Measurements from ENCODE around the gene IDS. TPM values are rescaled to one million over a fixed set of nuclear protein-coding genes. Genes with fewer than 3 reads are reported as not detected.
"Not testable (repeated sequence)": the region's sequence is repeated elsewhere in the genome, so short reads cannot be mapped to it uniquely, and the experiment has no call there.

The IDS gene
- total RNA-seq, 4 donors from 2014 or later: 42.7 to 117 (median 83.7) TPM

GRCh38 chrX:149521438-149521837, 16.3 kb upstream of the IDS start:
- intact Hi-C loops (cut with DNase I; ENCODE audit: low total_unique reads): no loop called here
- Histone ChIP-seq H3K27me3 (no peaks in the 10 kb centered on the region), H3K4me1 (no peaks in the 10 kb centered on the region), H3K36me3 (no peaks in the 10 kb centered on the region), H3K4me3 (no peak overlapping the region), H3K9me3 (no peaks in the 10 kb centered on the region), H3K27ac (no peak overlapping the region)
- DNase-seq: no peak
- TF ChIP-seq POLR2A (IDR thresholded peaks at IDR 0.05): no peak
- TF ChIP-seq CTCF (IDR thresholded peaks at IDR 0.05): no peak

- H3K27me3 ChIP-seq; H3K9me3 ChIP-seq; H3K4me1 ChIP-seq; H3K27ac ChIP-seq; DNase-seq; H3K36me3 ChIP-seq; intact Hi-C loops (cut with DNase I; ENCODE audit: low total_unique reads); H3K4me3 ChIP-seq: not testable (repeated sequence)
Measured at GRCh38 chrX:149520636-149521277, 15.7 kb upstream of the IDS start.

GRCh38 chrX:149518236-149518635, 13.1 kb upstream of the IDS start:
- Histone ChIP-seq H3K9me3 (no peaks in the 10 kb centered on the region), H3K27ac (no peak overlapping the region), H3K4me1 (no peaks in the 10 kb centered on the region), H3K36me3 (no peaks in the 10 kb centered on the region), H3K4me3 (no peak overlapping the region), H3K27me3 (no peaks in the 10 kb centered on the region)
- intact Hi-C loops (cut with DNase I; ENCODE audit: low total_unique reads): no loop called here
- no peak for DNase-seq
- no peak for TF ChIP-seq CTCF (IDR thresholded peaks at IDR 0.05)
- TF ChIP-seq POLR2A (IDR thresholded peaks at IDR 0.05): no peak

- intact Hi-C loops (cut with DNase I; ENCODE audit: low total_unique reads): no loop called here
- H3K27ac ChIP-seq: no peak overlapping the region
- no peaks in the 10 kb centered on the region for H3K27me3 ChIP-seq
- H3K4me3 ChIP-seq: no peak overlapping the region
- DNase-seq: no peak
- no peaks in the 10 kb centered on the region for H3K36me3 ChIP-seq
- no peaks in the 10 kb centered on the region for H3K4me1 ChIP-seq
- no peaks in the 10 kb centered on the region for H3K9me3 ChIP-seq
- TF ChIP-seq POLR2A (IDR thresholded peaks at IDR 0.05) (no peak), CTCF (IDR thresholded peaks at IDR 0.05) (no peak)
Measured at GRCh38 chrX:149517308-149517707, 12.2 kb upstream of the IDS start.

- H3K27me3 ChIP-seq: no peaks in the 10 kb centered on the region
- TF ChIP-seq CTCF (IDR thresholded peaks at IDR 0.05) (no peak), POLR2A (IDR thresholded peaks at IDR 0.05) (no peak)
- no peaks in the 10 kb centered on the region for H3K36me3 ChIP-seq
- intact Hi-C loops (cut with DNase I; ENCODE audit: low total_unique reads): no loop called here
- no peak overlapping the region for H3K4me3 ChIP-seq
- H3K4me1 ChIP-seq: no peaks in the 10 kb centered on the region
- H3K9me3 ChIP-seq: no peaks in the 10 kb centered on the region
- no peak overlapping the region for H3K27ac ChIP-seq
- DNase-seq: no peak
Measured at GRCh38 chrX:149516604-149517003, 11.5 kb upstream of the IDS start.
